ENCODE data around the gene VAMP4.
A peak's percentile ranks its signal among the peaks of the same experiment; 100 is the strongest.

Gene VAMP4

GRCh38 chr1:171741872-171742576 is at the start of gene VAMP4:
VAMP4 (minus strand) TSS chr1:171742065; CDS start chr1:171738414, 3,651 bp downstream.
- peak; percentile 56 to 75 for DNase-seq

GRCh38 chr1:171790318-171790717 is 48.5 kb upstream of the VAMP4 start:
- DNase-seq = no peak

GRCh38 chr1:171788696-171789095 is 46.8 kb upstream of the VAMP4 start:
- no peak for DNase-seq

- no peak for DNase-seq
Observed at GRCh38 chr1:171787686-171788480, 46.0 kb upstream of the VAMP4 start.

GRCh38 chr1:171786534-171786933 is 44.7 kb upstream of the VAMP4 start:
- no peak for DNase-seq

- no peak for DNase-seq
Observed at GRCh38 chr1:171785766-171786165, 43.9 kb upstream of the VAMP4 start.

GRCh38 chr1:171784784-171785183 is 42.9 kb upstream of the VAMP4 start:
- no peak for DNase-seq

- DNase-seq = no peak
Observed at GRCh38 chr1:171783816-171784530, 42.1 kb upstream of the VAMP4 start.

- DNase-seq = peak; percentile 97 to 98
Observed at GRCh38 chr1:171781176-171781875, 39.5 kb upstream of the VAMP4 start, which contains the start of gene METTL13. METTL13 (plus strand) TSS chr1:171781660; CDS start chr1:171781968, 308 bp downstream.

- DNase-seq = no peak
Observed at GRCh38 chr1:171780583-171781175, 38.8 kb upstream of the VAMP4 start.

- DNase-seq = no peak
Observed at GRCh38 chr1:171772312-171772711, 30.4 kb upstream of the VAMP4 start.

GRCh38 chr1:171769754-171770153 is 27.9 kb upstream of the VAMP4 start:
- DNase-seq = no peak

GRCh38 chr1:171769171-171769570 is 27.3 kb upstream of the VAMP4 start:
- no peak for DNase-seq

- no peak for DNase-seq
Observed at GRCh38 chr1:171763764-171764163, 21.9 kb upstream of the VAMP4 start.

GRCh38 chr1:171762143-171762563 is 20.3 kb upstream of the VAMP4 start:
- no peak for DNase-seq

- no peak for DNase-seq
Observed at GRCh38 chr1:171758011-171758410, 16.1 kb upstream of the VAMP4 start.

- DNase-seq = no peak
Observed at GRCh38 chr1:171756856-171757255, 15.0 kb upstream of the VAMP4 start.

- no peak for DNase-seq
Observed at GRCh38 chr1:171754971-171755370, 13.1 kb upstream of the VAMP4 start.

- DNase-seq = no peak
Observed at GRCh38 chr1:171754353-171754705, 12.5 kb upstream of the VAMP4 start.

- DNase-seq = no peak
Observed at GRCh38 chr1:171753685-171754352, 12.0 kb upstream of the VAMP4 start.

GRCh38 chr1:171753182-171753581 is 11.3 kb upstream of the VAMP4 start:
- no peak for DNase-seq

- no peak for DNase-seq
Observed at GRCh38 chr1:171751221-171751620, 9.4 kb upstream of the VAMP4 start.
